LHCN-M2 (cell line): ENCODE results near the gene MTA2. TPM values are rescaled to one million over a fixed set of nuclear protein-coding genes. Genes with fewer than 3 reads are reported as not detected.
"Not testable (repeated sequence)": the region's sequence is repeated elsewhere in the genome, so short reads cannot be mapped to it uniquely, and the experiment has no call there.

Source experiments
- DNase-seq: peaks from one replicate; pipeline ENCODE4 v3.0.0-alpha.2; 2012; ENCODE audit warnings: low read depth
- total RNA-seq: library from RNA; depleted of rRNA; stranded (reverse); fragments of >200 nt; gene quantifications from 2 replicates; pipeline ENCODE4 v1.2.3, GENCODE V29; 2014

The MTA2 gene
- total RNA-seq, 1 experiment from 2014 or later: 149 TPM

DNA sequence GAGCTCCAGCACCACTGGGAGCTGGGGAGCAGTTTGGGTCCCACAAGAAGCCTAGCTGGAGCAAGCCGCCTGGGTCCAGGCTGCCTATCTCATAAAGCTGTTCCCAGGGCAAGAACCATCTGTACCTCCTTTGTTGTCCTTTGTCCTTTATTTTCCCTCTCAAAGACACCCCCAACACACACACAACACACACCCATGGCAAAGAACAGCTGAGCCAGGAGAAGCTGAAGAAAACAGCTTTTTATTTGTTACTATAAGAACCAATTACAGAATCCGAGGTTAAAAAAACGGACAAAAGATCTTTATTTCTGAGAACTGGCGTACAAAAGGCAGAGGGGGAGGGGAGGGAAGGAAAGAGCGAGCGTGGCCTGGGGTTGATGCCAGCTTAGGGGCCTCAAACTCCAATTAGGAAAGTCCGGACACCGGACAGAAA is 8.7 kb downstream of the MTA2 start:
- DNase-seq: no peak

DNA sequence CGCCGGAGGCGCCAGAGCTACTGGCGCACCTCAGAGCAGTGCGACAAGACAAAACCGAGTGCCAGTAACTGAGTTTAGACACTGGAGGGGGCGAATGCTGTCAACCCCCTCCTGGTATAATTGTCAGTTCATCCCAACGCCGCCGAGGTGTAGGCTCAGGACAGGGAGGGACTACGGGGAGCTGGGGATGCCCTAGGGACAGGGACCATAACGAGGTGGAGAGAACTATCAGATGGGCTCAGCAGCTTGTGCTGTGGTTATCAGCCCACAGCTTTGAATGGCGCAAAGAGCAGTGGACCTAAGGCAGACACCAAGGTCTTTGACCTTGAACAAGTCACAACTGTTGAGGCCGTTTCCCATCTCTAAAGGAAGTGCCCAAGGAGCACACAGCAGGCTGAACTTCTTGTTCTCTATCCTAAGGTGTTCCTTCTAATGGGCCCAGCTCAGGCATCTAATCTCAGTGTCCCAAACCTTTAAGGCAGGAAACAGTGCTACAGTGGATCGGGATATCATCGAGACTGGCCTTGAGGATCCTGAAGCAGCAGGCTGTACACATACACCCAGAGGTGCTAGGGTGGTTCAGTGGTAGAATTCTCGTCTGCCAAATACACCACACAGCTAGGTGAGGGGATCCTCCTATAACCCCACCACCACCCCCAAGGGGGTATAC is 9.4 kb downstream of the MTA2 start:
- DNase-seq: no peak

DNA sequence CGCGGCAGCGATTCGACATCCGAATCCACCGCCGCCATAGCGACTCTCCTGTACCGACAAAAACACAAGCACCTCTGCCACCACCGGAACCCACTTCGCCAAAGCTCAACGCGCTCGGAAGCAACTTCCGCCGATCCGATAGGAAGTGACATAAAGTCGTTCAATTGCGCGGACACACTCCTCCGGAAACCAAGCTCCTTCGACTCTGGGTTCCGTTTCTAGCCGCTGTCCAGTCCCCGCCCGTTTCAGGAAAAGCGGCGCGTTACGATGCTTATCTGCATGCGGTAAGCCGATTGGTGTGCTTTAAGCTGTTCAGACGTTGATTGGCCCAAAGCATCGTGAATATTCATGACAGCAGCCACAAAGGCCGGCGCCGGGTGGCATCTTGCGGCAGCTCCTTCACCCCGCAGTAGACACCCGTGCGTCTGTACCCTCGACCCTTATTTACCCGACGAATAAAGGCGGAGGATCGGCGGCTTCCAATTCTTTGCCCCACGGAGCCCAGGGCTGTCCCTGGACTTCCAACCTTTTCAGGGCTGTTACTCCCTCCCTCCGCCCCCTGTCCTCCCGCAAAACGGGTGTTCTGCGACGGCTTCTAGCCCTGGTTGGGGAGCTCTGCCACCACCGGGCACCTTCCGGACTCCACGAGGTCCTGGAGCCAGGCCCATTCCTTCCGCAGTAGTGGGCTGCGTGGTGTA is 10.1 kb downstream of the MTA2 start, which contains the start of gene TUT1:
Gene TUT1, minus strand, starts transcription at position 76 of the 698 bp plus-strand sequence. Its CDS starts 38 bp downstream, at position 38.
- DNase-seq: peak; percentile 99

DNA sequence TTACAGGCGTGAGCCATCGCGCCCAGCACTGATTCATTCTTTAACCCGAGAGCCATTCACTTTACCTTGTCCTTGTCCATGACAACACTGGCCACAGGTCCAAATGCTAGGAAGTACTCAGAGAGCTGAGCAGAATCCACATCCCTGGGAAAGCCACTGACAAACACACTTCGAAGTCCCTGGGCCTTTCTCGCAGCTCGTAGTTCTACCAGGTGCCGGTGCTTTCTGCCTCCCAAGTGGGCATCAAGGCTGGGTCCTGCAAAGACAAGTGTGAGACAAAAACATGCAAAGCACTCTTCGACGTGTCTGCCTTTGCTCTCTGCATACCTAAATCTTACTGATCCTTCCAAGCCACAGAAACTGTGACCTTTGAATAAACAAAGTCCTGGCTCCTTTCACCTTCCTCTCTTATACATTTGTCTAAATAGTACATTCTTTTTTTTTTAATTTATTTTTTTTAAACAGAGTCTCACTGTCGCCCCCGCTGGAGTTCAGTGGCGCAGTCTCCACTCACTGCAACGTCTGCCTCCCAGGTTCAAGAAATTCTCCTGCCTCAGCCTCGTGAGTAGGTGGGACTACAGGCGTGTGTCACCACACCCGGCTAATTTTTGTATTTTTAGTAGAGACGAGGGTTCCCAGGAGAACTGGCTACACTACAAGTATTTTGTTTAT is 12.6 kb downstream of the MTA2 start:
- no peak for DNase-seq

DNA sequence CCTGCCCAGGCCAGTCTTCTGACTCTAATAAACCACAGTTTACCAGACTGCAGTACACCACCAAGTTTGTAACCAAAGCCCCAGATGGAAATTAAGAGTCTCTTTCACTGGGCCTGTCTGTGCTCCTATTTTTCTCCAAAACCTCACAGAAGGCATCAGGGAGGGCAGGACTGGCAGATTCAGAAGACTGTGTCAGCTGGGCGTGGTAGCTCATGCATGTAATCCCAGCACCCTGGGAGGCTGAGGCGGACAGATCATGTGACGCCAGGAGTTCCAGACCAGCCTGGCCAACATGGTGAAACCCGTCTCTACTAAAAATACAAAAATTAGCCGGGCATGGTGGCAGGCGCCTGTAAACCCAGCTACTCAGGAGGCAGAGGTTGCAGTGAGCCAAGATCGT is 16.3 kb downstream of the MTA2 start:
- not testable (repeated sequence) for DNase-seq

DNA sequence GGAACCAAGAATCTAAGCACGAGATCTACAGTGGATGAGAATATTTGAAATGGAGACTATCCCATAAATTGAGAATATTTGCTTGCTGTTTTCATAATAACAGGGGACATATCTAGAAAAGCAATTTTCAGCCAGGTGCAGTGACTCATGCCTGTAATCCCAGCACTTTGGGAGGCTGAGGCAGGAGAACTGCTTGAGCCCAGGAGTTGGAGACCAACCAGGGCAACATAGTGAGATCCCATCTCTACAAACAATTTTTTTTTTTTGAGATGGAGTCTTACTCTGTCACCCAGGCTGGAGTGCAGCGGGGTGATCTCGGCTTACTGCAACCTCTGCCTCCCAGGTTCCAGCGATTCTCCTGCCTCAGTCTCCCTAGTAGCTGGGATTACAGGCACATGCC is 19.9 kb downstream of the MTA2 start:
- not testable (repeated sequence) for DNase-seq

DNA sequence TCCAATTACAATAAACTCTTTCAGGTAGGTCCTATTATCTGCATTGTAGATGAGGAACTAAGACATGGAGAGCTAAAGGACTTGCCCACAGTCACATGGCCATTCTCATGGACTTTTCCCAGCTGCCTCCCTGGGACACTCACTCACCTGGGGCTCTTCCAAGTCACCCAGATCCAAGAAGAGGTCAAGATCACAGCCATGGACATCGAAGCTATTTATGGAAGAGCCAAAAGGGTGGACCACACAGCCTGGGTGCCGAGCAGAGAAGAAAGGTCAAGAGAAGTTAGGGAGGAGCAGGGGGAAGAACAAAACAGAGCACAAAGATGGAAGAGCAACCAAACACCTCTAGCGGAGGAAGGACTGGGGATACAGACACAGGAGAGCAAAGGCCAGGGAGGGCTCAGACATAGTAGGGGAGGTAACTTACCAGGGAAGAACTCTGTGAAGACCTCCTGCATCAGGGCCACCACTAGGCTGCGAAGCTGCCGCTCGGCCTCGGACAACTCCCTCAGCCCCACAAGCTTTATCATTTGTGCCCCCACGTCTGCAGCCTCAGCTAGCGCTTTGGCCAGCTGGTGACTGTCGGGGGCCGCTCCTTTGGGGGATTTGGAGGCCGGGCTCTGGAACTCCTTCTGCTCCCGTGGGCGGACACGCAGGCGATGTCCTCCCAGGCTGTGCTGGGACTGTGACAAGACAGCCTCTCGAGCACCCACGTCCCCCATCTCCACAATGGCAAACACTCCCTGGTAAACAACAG is 20.5 kb downstream of the MTA2 start:
- DNase-seq: no peak

DNA sequence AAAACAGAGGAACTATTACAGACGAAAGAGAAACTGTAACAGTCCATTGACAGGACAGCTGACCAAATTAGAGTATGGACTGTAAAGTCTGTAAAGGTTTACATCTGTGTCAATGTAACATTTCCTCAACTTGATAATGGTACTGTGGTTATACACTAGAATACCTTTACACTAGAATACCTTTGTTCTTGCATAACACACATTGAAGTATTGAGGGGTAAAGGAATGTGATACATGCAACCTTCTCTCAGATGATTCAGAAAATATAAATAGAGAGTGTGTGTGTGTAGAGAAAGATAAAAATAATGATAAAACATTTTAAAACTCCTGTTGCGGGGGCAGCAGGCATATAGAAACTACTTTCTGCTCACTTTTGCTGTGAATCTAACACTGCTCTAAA is 22.4 kb downstream of the MTA2 start:
- no peak for DNase-seq

DNA sequence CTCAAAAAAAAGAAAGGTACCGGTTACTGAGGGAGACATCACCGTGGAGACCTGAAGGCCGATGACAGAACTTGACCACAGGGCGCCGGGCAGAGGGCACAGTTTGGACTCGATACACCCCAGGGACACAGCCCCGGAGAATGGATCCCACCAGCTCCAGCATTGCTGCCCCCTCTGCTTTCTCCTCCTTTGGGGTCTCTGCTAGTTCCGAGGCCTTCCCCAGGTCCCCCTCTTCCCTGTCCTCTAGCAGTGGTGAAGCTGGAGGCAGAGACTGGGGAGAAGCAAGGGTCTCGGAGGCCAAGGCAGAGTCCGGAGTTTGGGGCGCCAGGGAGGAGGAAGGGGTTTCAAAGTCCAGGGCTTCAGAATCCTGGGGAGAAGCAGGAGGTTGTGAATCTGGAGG is 23.1 kb downstream of the MTA2 start:
- no peak for DNase-seq

DNA sequence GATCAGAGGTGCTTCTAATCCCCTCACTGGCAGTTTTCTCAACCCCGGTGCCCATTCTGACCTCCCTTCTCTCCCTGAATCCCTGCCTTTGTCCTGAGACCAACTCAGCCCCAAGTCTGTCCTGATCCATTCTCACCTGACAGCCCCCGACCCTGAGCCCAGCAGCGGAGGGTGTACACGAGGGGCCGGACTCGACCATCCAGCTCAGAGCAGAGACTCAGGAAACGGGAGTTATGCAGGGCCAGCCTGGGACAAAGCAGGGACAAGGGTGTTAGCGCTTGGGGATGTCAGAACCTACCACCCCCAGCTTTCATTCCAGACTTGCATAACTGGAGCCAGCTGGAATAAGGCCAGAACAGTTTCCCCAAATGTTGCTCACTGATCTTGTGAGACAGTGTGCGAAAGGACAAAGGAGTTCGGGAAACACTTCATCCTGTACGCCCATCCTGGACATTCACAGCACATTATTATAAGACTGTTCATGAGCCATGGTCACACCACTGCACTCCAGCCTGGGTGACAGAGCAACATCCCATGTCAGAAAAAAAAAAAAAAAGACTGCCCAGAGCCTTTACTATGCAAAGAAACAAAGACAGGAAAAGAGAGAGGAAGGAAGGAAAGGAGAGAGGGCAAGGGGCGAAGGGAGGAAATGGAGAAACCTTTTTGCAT is 24.5 kb downstream of the MTA2 start:
- no peak for DNase-seq

DNA sequence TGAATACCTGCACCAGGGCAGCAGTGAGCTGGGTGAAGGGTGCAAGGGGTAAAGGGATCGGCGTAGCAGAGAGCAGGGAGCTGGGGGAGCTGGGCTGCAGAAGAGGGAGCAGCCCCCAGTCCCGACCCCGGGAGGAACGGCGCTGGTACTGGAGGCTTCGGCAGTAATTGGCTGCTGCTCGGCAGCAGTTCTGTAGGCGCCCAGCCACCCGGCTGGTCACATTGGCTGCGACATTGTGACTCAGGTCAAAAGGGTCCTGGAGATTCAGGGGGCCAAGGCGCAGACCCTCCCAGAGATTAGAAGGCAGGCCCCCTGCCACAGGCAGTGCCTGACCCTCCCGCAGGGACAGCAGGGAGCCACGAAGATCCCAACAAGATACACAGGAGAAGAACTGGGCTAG is 25.8 kb downstream of the MTA2 start:
- DNase-seq: no peak

DNA sequence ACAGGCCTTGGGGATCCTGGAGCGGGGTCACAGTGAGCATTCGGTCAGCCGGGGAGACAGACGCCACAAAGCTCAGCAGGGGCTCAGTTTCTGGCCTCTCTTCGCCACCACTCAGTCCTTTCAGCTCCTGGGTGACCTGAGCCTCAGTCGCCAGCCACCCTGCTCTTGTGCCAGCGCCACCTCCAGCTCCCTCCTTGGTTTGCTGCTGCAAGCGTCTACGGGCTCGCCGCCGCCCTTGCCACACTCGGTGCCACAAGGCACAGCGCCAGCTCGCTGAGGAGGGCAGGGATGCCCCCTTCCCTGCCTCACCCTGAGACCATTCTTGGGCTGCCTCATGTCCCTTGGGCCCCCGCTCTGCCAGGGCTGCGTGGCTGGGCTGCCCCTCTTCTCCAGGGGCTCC is 26.5 kb downstream of the MTA2 start:
- DNase-seq: no peak

DNA sequence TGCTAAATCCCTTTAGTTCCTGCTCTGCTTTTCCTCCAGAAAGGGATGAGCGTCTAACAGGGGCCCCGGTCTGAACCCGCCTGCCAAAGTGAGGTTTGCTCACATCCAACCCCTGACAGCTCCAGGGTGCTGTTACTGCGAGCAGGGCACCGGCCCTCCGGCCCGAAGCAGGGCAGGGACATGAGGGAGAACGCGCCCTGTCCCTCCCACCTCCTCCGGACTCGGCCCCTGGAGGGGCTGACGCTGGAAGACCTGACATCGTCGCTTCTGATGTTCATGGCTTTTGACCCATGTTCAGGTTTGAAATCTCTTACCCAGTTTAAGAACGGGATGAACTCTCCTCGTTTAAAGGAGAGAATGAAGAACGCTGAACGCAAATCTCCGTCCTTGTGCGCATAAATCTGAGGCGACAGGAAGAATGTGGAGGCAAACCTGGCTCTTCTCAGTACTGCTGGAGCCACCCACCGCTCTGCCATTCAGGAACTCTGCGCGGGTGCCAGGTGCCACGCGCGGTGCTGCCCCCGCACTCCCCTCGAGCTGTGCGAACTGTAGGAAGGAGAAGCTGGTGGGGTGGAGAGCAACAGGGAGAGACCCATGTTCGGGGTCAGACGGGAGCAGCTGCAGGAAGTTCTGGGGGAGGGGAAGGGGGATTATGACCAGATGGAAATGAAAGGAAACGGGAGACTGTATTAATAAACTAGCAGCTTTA is 27.1 kb downstream of the MTA2 start:
- DNase-seq: peak; percentile 61

DNA sequence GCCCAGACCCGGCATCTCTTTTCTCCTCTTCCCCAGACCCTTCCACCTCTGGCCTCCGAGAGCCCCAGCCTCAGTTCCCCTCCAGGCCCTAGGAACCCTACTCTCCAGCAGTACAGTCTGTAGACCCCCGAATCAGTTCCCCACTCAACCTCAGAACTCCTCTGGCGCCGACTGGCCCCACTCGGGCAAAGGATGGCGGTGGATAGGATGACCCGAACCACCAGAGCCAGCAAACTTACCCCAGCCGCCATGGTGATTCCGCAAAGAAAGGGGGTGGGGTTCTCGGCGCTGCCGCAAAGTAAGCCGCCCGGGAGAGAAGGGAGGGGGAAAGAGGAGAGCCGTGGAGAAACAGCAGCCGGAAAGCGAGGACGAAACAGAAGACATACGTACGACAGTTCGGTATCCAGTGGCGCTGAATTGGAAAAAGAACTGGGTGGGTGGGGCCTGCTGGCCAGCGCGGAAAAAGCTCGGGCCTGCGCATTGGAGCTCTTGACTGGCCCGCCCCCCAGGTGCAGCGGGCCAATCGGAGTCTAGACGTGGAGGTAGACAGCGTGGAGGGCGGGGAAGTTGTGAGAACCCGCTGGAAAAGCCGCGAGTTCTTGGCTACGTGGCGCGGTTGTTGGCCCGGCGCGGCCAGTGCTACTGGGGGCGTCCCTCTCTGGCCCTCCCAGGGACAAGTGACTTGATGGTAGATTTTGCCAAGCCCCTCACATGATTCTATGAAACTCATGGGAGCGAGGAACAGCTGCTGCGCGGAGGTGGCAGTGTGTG is 27.9 kb downstream of the MTA2 start, which contains the start of gene EEF1G:
Gene EEF1G, minus strand, starts transcription at position 300 of the 771 bp plus-strand sequence. Its CDS starts 49 bp downstream, at position 251.
- DNase-seq: peak; percentile 100

DNA sequence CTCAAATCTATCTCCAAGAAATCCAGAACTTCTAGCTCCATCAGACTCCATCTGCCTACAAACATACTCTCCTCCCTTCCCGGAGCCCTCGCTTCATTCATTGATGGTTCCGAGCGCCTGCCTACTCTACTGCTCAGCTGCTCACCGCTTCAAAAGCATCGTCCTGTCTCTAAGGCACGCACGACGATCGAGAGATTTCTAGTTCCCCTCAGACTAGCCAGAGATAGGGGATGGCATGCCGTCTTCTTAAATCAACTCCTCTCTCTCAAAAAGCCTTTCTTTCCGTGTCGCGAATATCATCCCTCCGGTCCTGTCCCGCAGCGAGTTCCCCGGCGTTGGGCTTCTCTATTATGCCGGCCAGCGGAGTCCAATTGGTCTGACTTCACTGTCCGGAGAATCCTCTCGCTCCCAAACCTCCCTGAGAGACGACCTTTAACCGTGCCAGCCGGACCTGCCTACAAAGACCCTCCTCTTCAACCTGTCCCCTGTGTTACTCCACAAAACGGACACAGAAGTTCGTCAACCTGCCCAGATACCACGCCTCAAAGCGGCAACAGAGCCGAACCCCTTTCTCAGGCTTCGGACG is 28.6 kb downstream of the MTA2 start:
- no peak for DNase-seq

DNA sequence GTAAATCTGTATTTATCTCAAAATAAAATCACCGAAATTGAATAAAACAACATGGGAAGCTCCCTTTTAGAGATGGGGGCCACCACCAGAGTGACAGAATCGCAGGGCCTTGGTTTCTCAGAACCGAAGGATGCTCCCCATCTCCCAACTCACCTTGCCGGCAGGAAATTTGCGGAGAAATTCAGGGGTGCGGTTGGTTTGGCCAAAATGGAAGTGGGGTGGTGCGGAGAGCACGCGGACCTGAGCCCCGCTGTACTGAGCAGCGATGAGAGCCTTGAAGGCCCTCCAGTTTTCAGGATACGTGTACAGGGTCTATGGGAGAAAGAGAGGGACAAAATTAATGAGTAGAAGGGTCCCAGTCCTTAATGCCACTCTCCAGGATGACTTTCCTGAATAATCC is 29.2 kb downstream of the MTA2 start:
- DNase-seq: no peak

DNA sequence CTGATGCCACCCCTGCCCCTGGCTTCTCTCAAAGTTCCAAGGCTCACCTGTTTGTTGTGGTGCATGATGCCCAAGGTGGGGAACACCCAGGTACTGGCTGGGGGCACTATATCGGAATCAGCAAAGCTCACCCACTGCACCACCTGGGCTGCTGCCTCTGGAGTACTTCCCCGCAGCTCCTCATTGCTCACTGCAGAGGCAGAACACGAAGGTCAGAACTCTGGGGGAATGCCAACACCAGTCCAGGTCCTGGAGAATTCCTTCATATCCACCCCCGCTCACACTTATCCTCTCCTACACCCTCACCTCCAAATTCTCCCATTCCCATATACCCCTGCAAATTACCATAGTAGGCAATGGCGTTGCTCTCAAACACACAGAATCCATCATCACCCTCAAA is 30.2 kb downstream of the MTA2 start:
- DNase-seq: not testable (repeated sequence)

DNA sequence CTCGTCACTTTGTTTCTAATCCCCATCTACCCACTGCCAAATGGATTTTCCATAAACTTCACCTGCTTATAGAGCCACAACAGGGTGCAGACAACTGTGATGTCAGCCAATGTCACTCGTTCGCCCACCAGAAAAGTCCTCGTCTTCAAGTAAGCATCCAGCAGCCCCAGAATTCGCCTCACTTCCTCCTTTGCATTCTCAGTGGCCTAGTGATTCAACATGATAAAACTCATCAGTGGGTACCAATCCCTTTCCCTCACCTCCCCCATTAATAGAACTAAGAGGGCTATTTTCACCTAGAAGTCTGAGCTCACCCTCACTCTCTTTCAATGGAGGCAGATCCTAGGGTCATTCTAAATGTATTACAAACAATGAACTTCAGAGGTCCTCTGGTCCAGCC is 30.8 kb downstream of the MTA2 start:
- not testable (repeated sequence) for DNase-seq

DNA sequence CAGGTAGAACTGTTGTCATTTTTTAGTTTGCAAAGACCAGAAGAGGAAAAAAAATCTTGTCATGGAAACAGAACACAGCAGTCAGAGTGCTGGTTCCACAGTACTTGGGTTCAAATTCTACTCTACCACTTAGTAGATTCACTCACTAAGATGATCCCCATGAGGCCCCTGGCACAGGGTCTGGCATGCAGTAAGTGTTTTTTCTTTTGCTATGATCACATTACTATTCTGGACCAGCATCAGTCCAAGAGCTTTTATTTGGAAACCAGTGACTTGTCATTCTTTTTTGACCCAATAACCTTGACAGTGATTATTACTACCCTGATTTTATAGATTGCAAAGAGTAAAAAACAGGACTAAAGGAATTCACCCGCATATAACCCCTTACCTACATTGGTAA is 32.1 kb downstream of the MTA2 start:
- DNase-seq: no peak
